NCI-H146 treated with DMSO at 0.1 percent for 48 hours (cell line): ENCODE data around the gene CSH1.
A peak's percentile ranks its signal among the peaks of the same experiment; 100 is the strongest.
"Not testable (repeated sequence)": the region's sequence is repeated elsewhere in the genome, so short reads cannot be mapped to it uniquely, and the experiment has no call there.

ENCODE experiments used
- DNase-seq: peaks from one replicate; lab custom pipeline; 2025; ENCODE audit not compliant: unreplicated experiment; lab: John Stamatoyannopoulos, UW

Gene CSH1

GRCh38 chr17:63928966-63929695, 32.8 kb upstream of the CSH1 start:
- DNase-seq = no peak

- DNase-seq = no peak
Observed at GRCh38 chr17:63928172-63928666, 31.8 kb upstream of the CSH1 start.

GRCh38 chr17:63927464-63928171, 31.2 kb upstream of the CSH1 start:
- DNase-seq = no peak

- no peak for DNase-seq
Observed at GRCh38 chr17:63926164-63926563, 29.8 kb upstream of the CSH1 start.

GRCh38 chr17:63925615-63926014, 29.2 kb upstream of the CSH1 start:
- DNase-seq = no peak

- DNase-seq = not testable (repeated sequence)
Observed at GRCh38 chr17:63922402-63922801, 26.0 kb upstream of the CSH1 start.

- not testable (repeated sequence) for DNase-seq
Observed at GRCh38 chr17:63920779-63921178, 24.4 kb upstream of the CSH1 start.

GRCh38 chr17:63920050-63920449, 23.7 kb upstream of the CSH1 start:
- DNase-seq = not testable (repeated sequence)

GRCh38 chr17:63919311-63919723, 22.9 kb upstream of the CSH1 start:
- peak; percentile 16 for DNase-seq

GRCh38 chr17:63918789-63919305, 22.5 kb upstream of the CSH1 start, which contains the start of gene GH1:
Gene GH1, minus strand, starts transcription at chr17:63918839. Its CDS starts 63 bp downstream, at chr17:63918776.
- DNase-seq = not testable (repeated sequence)

GRCh38 chr17:63918305-63918704, 21.9 kb upstream of the CSH1 start:
- no peak for DNase-seq

GRCh38 chr17:63917646-63918045, 21.3 kb upstream of the CSH1 start:
- no peak for DNase-seq

GRCh38 chr17:63917206-63917605, 20.8 kb upstream of the CSH1 start:
- not testable (repeated sequence) for DNase-seq

GRCh38 chr17:63916566-63917185, 20.3 kb upstream of the CSH1 start:
- DNase-seq = no peak

GRCh38 chr17:63915753-63916152, 19.4 kb upstream of the CSH1 start:
- not testable (repeated sequence) for DNase-seq

- DNase-seq = no peak
Observed at GRCh38 chr17:63914471-63914870, 18.1 kb upstream of the CSH1 start.

- no peak for DNase-seq
Observed at GRCh38 chr17:63911657-63912100, 15.3 kb upstream of the CSH1 start.

GRCh38 chr17:63911041-63911635, 14.8 kb upstream of the CSH1 start, which contains the start of gene CSHL1:
Gene CSHL1, minus strand, starts transcription at chr17:63911258. Its CDS starts 62 bp downstream, at chr17:63911196.
- no peak for DNase-seq

GRCh38 chr17:63910096-63910495, 13.7 kb upstream of the CSH1 start:
- no peak for DNase-seq

- not testable (repeated sequence) for DNase-seq
Observed at GRCh38 chr17:63909586-63909985, 13.2 kb upstream of the CSH1 start.
